Measurements from ENCODE around the gene MGP. TPM values are rescaled to one million over a fixed set of nuclear protein-coding genes. Genes with fewer than 3 reads are reported as not detected.

Gene MGP
- total RNA-seq, 4 donors from 2014 or later, result 604 to 929 (median 711) TPM

- no peak for DNase-seq (ENCODE audit: extremely low spot score)
- Histone ChIP-seq H3K9me3 (no peaks in the 10 kb centered on the region), H3K36me3 (no peaks in the 10 kb centered on the region), H3K27ac (replicated peaks in 1 of 4) (no peak overlapping the region), H3K4me1 (peaks cover 0 to 4% (median 0%) of the 10 kb centered on the region in 4 donors), H3K27me3 (no peaks in the 10 kb centered on the region), H3K4me3 (no peak overlapping the region)
- intact Hi-C loops (cut with DNase I), result no loop called here
- TF ChIP-seq CTCF (IDR thresholded peaks at IDR 0.05) (no peak), POLR2A (IDR thresholded peaks at IDR 0.05; ENCODE audit: low read depth) (no peak), EP300 (IDR thresholded peaks at IDR 0.05) (no peak), POLR2AphosphoS5 (IDR thresholded peaks at IDR 0.05) (no peak)
These were observed 51.1 kb downstream of the MGP start for GRCh38 chr12:14834509-14834908.

GRCh38 chr12:14833952-14834351 lies 51.7 kb downstream of the MGP start:
- intact Hi-C loops (cut with DNase I), result no loop called here
- Histone ChIP-seq H3K4me3 (no peak overlapping the region), H3K27me3 (no peaks in the 10 kb centered on the region), H3K4me1 (peaks cover 0 to 4% (median 0%) of the 10 kb centered on the region in 4 donors), H3K27ac (replicated peaks in 1 of 4) (no peak overlapping the region), H3K9me3 (no peaks in the 10 kb centered on the region), H3K36me3 (no peaks in the 10 kb centered on the region)
- 54% methylated on average over 1 of the region's 1 CpG for WGBS
- DNase-seq (ENCODE audit: extremely low spot score), result no peak
- TF ChIP-seq POLR2A (IDR thresholded peaks at IDR 0.05; ENCODE audit: low read depth), result no peak

GRCh38 chr12:14833336-14833735 lies 52.3 kb downstream of the MGP start:
- H3K9me3 ChIP-seq, result no peaks in the 10 kb centered on the region
- no peak for TF ChIP-seq CTCF (IDR thresholded peaks at IDR 0.05)
- TF ChIP-seq POLR2A (IDR thresholded peaks at IDR 0.05; ENCODE audit: low read depth), result no peak
- no peak for TF ChIP-seq EP300 (IDR thresholded peaks at IDR 0.05)
- TF ChIP-seq POLR2AphosphoS5 (IDR thresholded peaks at IDR 0.05), result no peak
- H3K4me3 ChIP-seq, result no peak overlapping the region
- no peak for DNase-seq (ENCODE audit: extremely low spot score)
- H3K36me3 ChIP-seq, result no peaks in the 10 kb centered on the region
- peaks cover 0 to 4% (median 0%) of the 10 kb centered on the region in 4 donors for H3K4me1 ChIP-seq
- intact Hi-C loops (cut with DNase I), result no loop called here
- no peak overlapping the region for H3K27ac ChIP-seq (replicated peaks in 1 of 4)
- no peaks in the 10 kb centered on the region for H3K27me3 ChIP-seq
- WGBS, result 87% methylated on average over 3 of the region's 3 CpGs

Other genes with a start within 250 kb of the MGP start
- not detected for gene GUCY2C, start 189.3 kb downstream of the MGP start, total RNA-seq
- 10 to 100 TPM; 18.2 to 25.7 (median 19.1) TPM for gene WBP11, start 82.4 kb downstream of the MGP start, total RNA-seq
- 1 to 10 TPM in 2 of 4 donors, under 1 TPM in 2; 0.66 to 2.1 (median 1.1) TPM for gene C12orf60, start 82.2 kb downstream of the MGP start, total RNA-seq
- under 1 TPM in 1 of 4 donors, not detected in 3; 0.23 TPM for gene SMCO3, start 71.7 kb downstream of the MGP start, total RNA-seq
- 1 to 10 TPM in 3 of 4 donors, under 1 TPM in 1; 0.83 to 2.7 (median 1.9) TPM for gene ART4, start 42.3 kb downstream of the MGP start, total RNA-seq
- 1 to 10 TPM in 1 of 4 donors, under 1 TPM in 2, not detected in 1; 0.33 to 1.0 (median 0.58) TPM for gene ERP27, start 52.7 kb upstream of the MGP start, total RNA-seq
- 100 to 1,000 TPM in 2 of 4 donors, 10 to 100 TPM in 2; 43.6 to 123 (median 84.5) TPM for gene ARHGDIB, start 75.7 kb upstream of the MGP start, total RNA-seq
- gene PDE6H, start 87.2 kb upstream of the MGP start, total RNA-seq, result not detected

All from esophagus muscularis mucosa (tissue), 4 donors.